ENCODE measurements around the gene NAT10.
A peak's percentile ranks its signal among the peaks of the same experiment; 100 is the strongest.
"Not testable (repeated sequence)": the region's sequence is repeated elsewhere in the genome, so short reads cannot be mapped to it uniquely, and the experiment has no call there.

Gene NAT10

GRCh38 chr11:34180040-34180813 is 74.8 kb downstream of the NAT10 start:
- no peak overlapping the region for H3K4me3 Mint-ChIP-seq
- H3K9me3 Mint-ChIP-seq (ENCODE audit: low read depth): no peaks in the 10 kb centered on the region
- H3K4me1 Mint-ChIP-seq (ENCODE audit: low read depth): peaks cover 8% of the 10 kb centered on the region
- peaks cover 1% of the 10 kb centered on the region for H3K27me3 Mint-ChIP-seq
- H3K27ac Mint-ChIP-seq: no peak overlapping the region
- no peaks in the 10 kb centered on the region for H3K36me3 Mint-ChIP-seq

- not testable (repeated sequence) for H3K27ac Mint-ChIP-seq; H3K4me3 Mint-ChIP-seq; H3K27me3 Mint-ChIP-seq; H3K4me1 Mint-ChIP-seq (ENCODE audit: low read depth); H3K36me3 Mint-ChIP-seq; H3K9me3 Mint-ChIP-seq (ENCODE audit: low read depth)
These were observed 75.4 kb downstream of the NAT10 start for GRCh38 chr11:34180814-34181165.

- Mint-ChIP-seq H3K9me3 (ENCODE audit: low read depth) (no peaks in the 10 kb centered on the region), H3K4me3 (no peak overlapping the region), H3K27ac (no peak overlapping the region), H3K27me3 (peaks cover under 1% of the 10 kb centered on the region), H3K36me3 (no peaks in the 10 kb centered on the region), H3K4me1 (ENCODE audit: low read depth) (peaks cover 2% of the 10 kb centered on the region)
These were observed 75.8 kb downstream of the NAT10 start for GRCh38 chr11:34181251-34181650.

GRCh38 chr11:34181856-34182405 is 76.5 kb downstream of the NAT10 start:
- H3K36me3 Mint-ChIP-seq: no peaks in the 10 kb centered on the region
- no peak overlapping the region for H3K4me3 Mint-ChIP-seq
- no peaks in the 10 kb centered on the region for H3K9me3 Mint-ChIP-seq (ENCODE audit: low read depth)
- H3K4me1 Mint-ChIP-seq (ENCODE audit: low read depth): no peaks in the 10 kb centered on the region
- H3K27ac Mint-ChIP-seq: no peak overlapping the region
- H3K27me3 Mint-ChIP-seq: no peaks in the 10 kb centered on the region

GRCh38 chr11:34182425-34182824 is 77.0 kb downstream of the NAT10 start:
- Mint-ChIP-seq H3K27me3 (no peaks in the 10 kb centered on the region), H3K36me3 (no peaks in the 10 kb centered on the region), H3K4me3 (no peak overlapping the region), H3K27ac (no peak overlapping the region), H3K4me1 (ENCODE audit: low read depth) (no peaks in the 10 kb centered on the region), H3K9me3 (ENCODE audit: low read depth) (no peaks in the 10 kb centered on the region)

GRCh38 chr11:34182921-34183685 is 77.7 kb downstream of the NAT10 start:
- Mint-ChIP-seq H3K4me3 (no peak overlapping the region), H3K4me1 (ENCODE audit: low read depth) (no peaks in the 10 kb centered on the region), H3K27ac (no peak overlapping the region), H3K36me3 (no peaks in the 10 kb centered on the region), H3K27me3 (no peaks in the 10 kb centered on the region), H3K9me3 (ENCODE audit: low read depth) (no peaks in the 10 kb centered on the region)

GRCh38 chr11:34183848-34184391 is 78.5 kb downstream of the NAT10 start:
- H3K27ac Mint-ChIP-seq: no peak overlapping the region
- no peaks in the 10 kb centered on the region for H3K9me3 Mint-ChIP-seq (ENCODE audit: low read depth)
- H3K4me3 Mint-ChIP-seq: no peak overlapping the region
- peaks cover 3% of the 10 kb centered on the region for H3K4me1 Mint-ChIP-seq (ENCODE audit: low read depth)
- no peaks in the 10 kb centered on the region for H3K36me3 Mint-ChIP-seq
- H3K27me3 Mint-ChIP-seq: no peaks in the 10 kb centered on the region

GRCh38 chr11:34184505-34185015 is 79.1 kb downstream of the NAT10 start:
- Mint-ChIP-seq H3K27ac (no peak overlapping the region), H3K4me3 (no peak overlapping the region), H3K9me3 (ENCODE audit: low read depth) (no peaks in the 10 kb centered on the region), H3K27me3 (no peaks in the 10 kb centered on the region), H3K4me1 (ENCODE audit: low read depth) (peaks cover 3% of the 10 kb centered on the region), H3K36me3 (no peaks in the 10 kb centered on the region)

GRCh38 chr11:34185926-34186841 is 80.8 kb downstream of the NAT10 start:
- no peaks in the 10 kb centered on the region for H3K36me3 Mint-ChIP-seq
- H3K27me3 Mint-ChIP-seq: no peaks in the 10 kb centered on the region
- H3K27ac Mint-ChIP-seq: no peak overlapping the region
- H3K4me3 Mint-ChIP-seq: no peak overlapping the region
- no peaks in the 10 kb centered on the region for H3K9me3 Mint-ChIP-seq (ENCODE audit: low read depth)
- peaks cover 3% of the 10 kb centered on the region for H3K4me1 Mint-ChIP-seq (ENCODE audit: low read depth)

GRCh38 chr11:34188181-34188580 is 82.8 kb downstream of the NAT10 start:
- Mint-ChIP-seq H3K27ac (peak overlapping the region; percentile 34), H3K4me3 (no peak overlapping the region), H3K4me1 (ENCODE audit: low read depth) (peaks cover 3% of the 10 kb centered on the region), H3K27me3 (no peaks in the 10 kb centered on the region), H3K9me3 (ENCODE audit: low read depth) (no peaks in the 10 kb centered on the region), H3K36me3 (no peaks in the 10 kb centered on the region)

GRCh38 chr11:34189191-34189590 is 83.8 kb downstream of the NAT10 start:
- Mint-ChIP-seq H3K4me1 (ENCODE audit: low read depth) (peaks cover 3% of the 10 kb centered on the region), H3K27ac (no peak overlapping the region), H3K4me3 (no peak overlapping the region), H3K9me3 (ENCODE audit: low read depth) (no peaks in the 10 kb centered on the region), H3K36me3 (no peaks in the 10 kb centered on the region), H3K27me3 (no peaks in the 10 kb centered on the region)

GRCh38 chr11:34190192-34191139 is 85.0 kb downstream of the NAT10 start:
- no peak overlapping the region for H3K27ac Mint-ChIP-seq
- H3K36me3 Mint-ChIP-seq: peaks cover 2% of the 10 kb centered on the region
- peaks cover 3% of the 10 kb centered on the region for H3K4me1 Mint-ChIP-seq (ENCODE audit: low read depth)
- no peak overlapping the region for H3K4me3 Mint-ChIP-seq
- H3K27me3 Mint-ChIP-seq: no peaks in the 10 kb centered on the region
- H3K9me3 Mint-ChIP-seq (ENCODE audit: low read depth): no peaks in the 10 kb centered on the region

GRCh38 chr11:34191578-34191977 is 86.1 kb downstream of the NAT10 start:
- peaks cover 2% of the 10 kb centered on the region for H3K36me3 Mint-ChIP-seq
- H3K27ac Mint-ChIP-seq: no peak overlapping the region
- H3K9me3 Mint-ChIP-seq (ENCODE audit: low read depth): no peaks in the 10 kb centered on the region
- H3K4me1 Mint-ChIP-seq (ENCODE audit: low read depth): peaks cover 3% of the 10 kb centered on the region
- no peaks in the 10 kb centered on the region for H3K27me3 Mint-ChIP-seq
- H3K4me3 Mint-ChIP-seq: no peak overlapping the region

All from activated naive CD8-positive, alpha-beta T cell (primary cell).